ENCODE measurements around the gene ANKRD28.

ANKRD28 gene

DNA sequence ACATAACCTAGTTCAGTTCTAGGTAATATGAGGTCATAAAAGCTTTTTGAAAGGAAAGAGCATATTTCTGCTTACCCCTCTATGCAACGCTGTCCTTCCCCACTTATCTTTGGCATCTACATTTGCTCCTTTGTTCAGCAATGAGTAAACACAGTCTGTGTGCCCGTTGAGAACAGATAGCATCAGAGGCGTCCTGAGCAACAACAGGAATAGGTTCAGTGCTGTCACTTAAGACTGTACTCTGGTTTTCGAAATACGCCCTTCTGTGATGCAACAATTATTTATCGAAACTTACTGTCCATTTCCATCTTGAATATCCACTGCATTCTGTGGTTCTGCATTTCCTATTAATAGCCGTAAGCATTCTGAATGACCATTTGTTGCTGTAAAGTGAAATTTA lies 111.9 kb downstream of the ANKRD28 start:
- H3K27ac ChIP-seq, result no peak overlapping the region
- TF ChIP-seq, protein P1, sequence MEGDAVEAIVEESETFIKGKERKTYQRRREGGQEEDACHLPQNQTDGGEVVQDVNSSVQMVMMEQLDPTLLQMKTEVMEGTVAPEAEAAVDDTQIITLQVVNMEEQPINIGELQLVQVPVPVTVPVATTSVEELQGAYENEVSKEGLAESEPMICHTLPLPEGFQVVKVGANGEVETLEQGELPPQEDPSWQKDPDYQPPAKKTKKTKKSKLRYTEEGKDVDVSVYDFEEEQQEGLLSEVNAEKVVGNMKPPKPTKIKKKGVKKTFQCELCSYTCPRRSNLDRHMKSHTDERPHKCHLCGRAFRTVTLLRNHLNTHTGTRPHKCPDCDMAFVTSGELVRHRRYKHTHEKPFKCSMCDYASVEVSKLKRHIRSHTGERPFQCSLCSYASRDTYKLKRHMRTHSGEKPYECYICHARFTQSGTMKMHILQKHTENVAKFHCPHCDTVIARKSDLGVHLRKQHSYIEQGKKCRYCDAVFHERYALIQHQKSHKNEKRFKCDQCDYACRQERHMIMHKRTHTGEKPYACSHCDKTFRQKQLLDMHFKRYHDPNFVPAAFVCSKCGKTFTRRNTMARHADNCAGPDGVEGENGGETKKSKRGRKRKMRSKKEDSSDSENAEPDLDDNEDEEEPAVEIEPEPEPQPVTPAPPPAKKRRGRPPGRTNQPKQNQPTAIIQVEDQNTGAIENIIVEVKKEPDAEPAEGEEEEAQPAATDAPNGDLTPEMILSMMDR (conservative IDR thresholded peaks at IDR 0.05; ENCODE audit: low read depth, low read length), result no peak
- H3K4me1 ChIP-seq (ENCODE audit: low read depth, poor library complexity, severe bottlenecking), result peaks cover 8% of the 10 kb centered on the region
- no peaks in the 10 kb centered on the region for H4K20me1 ChIP-seq (ENCODE audit: insufficient read depth)
- no peaks in the 10 kb centered on the region for H3K79me2 ChIP-seq (ENCODE audit: insufficient read depth, low read depth)
- no peak overlapping the region for H3K4me2 ChIP-seq
- no peak overlapping the region for H2AFZ ChIP-seq (ENCODE audit: low read depth)
- no peaks in the 10 kb centered on the region for H3K36me3 ChIP-seq (ENCODE audit: insufficient read depth)
- H3K27me3 ChIP-seq (ENCODE audit: insufficient read depth, low read depth), result no peaks in the 10 kb centered on the region
- no peak overlapping the region for H3K9ac ChIP-seq
- no peak overlapping the region for H3K4me3 ChIP-seq (IDR thresholded peaks at IDR 0.05; ENCODE audit: insufficient read depth, low read depth, low read length)

DNA sequence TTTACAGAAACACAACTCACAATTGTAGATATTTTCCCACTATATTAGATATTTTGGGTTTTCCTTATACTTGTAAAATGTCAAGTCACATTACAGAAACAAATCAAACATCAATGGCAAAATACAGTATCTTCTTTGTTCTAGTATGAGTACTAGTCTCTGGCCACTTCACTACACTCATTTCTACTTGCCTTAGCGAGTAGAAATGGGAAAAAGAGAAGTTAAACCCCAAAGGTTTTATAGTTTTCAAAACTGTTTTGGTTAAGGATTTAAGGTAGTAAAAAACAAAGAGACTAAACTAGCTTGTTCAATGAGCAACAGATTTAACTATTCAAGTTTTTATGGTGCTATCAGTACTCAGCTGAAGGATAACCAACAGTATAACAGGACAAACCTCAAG lies 114.5 kb downstream of the ANKRD28 start:
- TF ChIP-seq, protein P1 (conservative IDR thresholded peaks at IDR 0.05; ENCODE audit: low read depth, low read length), result no peak
- H3K36me3 ChIP-seq (ENCODE audit: insufficient read depth), result no peaks in the 10 kb centered on the region
- H3K4me2 ChIP-seq, result no peak overlapping the region
- no peaks in the 10 kb centered on the region for H3K27me3 ChIP-seq (ENCODE audit: insufficient read depth, low read depth)
- H3K27ac ChIP-seq, result no peak overlapping the region
- H3K4me3 ChIP-seq (IDR thresholded peaks at IDR 0.05; ENCODE audit: insufficient read depth, low read depth, low read length), result no peak overlapping the region
- H3K79me2 ChIP-seq (ENCODE audit: insufficient read depth, low read depth), result no peaks in the 10 kb centered on the region
- H4K20me1 ChIP-seq (ENCODE audit: insufficient read depth), result no peaks in the 10 kb centered on the region
- H3K9ac ChIP-seq, result no peak overlapping the region
- H3K4me1 ChIP-seq (ENCODE audit: low read depth, poor library complexity, severe bottlenecking), result peaks cover 8% of the 10 kb centered on the region
- H2AFZ ChIP-seq (ENCODE audit: low read depth), result no peak overlapping the region

DNA sequence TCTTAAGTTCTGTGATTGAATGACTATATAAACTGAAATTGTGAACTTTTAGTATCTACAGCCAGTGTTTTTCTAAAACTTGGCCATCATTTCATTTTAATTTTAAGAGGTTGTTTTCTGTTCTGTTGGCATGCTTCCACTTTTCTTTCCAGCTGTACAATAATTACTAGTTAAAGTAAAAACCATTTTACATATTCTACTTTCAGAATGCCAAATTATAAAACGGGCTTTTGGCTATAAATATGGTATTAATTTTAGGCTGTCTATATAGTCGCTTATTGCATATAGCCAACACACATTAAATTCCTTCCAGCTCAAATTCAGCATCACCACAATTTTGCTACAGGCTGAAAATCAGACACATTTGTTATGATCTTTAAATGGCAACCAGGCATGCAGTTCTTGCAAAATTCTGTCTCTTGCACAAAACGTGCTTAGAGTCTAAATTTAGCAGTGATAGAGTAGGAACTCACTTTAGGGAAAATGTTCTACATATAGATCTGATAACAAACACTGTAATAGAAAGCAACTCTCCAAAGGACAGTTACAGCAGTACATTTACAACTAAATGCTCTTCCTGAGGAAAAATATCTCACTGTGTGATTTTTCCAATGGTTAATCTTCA lies 115.1 kb downstream of the ANKRD28 start:
- Histone ChIP-seq H3K79me2 (ENCODE audit: insufficient read depth, low read depth) (no peaks in the 10 kb centered on the region), H3K4me2 (no peak overlapping the region), H3K9ac (no peak overlapping the region), H3K36me3 (ENCODE audit: insufficient read depth) (no peaks in the 10 kb centered on the region), H3K4me1 (ENCODE audit: low read depth, poor library complexity, severe bottlenecking) (peaks cover 8% of the 10 kb centered on the region), H3K4me3 (IDR thresholded peaks at IDR 0.05; ENCODE audit: insufficient read depth, low read depth, low read length) (no peak overlapping the region), H3K27me3 (ENCODE audit: insufficient read depth, low read depth) (no peaks in the 10 kb centered on the region), H4K20me1 (ENCODE audit: insufficient read depth) (no peaks in the 10 kb centered on the region), H3K27ac (no peak overlapping the region), H2AFZ (ENCODE audit: low read depth) (no peak overlapping the region)
- TF ChIP-seq, protein P1 (conservative IDR thresholded peaks at IDR 0.05; ENCODE audit: low read depth, low read length), result no peak

DNA sequence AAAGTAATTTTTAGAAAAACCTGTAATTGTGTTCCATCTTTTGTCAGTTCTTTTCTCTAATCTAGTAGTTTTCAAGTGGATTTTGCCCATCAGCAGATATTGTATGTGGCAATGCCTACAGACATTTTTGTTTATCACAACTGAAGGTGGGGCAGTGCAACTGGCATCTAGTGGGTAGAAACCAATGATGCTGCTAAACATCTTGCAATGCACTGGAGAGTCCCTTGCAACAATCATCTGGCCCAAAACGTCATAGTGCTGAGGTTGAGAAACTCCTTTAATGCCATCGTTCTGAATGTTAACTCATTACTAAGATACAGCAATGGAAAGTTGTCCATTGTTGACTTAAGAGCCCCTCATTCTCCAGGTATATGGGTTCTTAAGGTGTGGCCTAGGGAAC lies 116.1 kb downstream of the ANKRD28 start:
- H3K4me2 ChIP-seq, result no peak overlapping the region
- H3K9ac ChIP-seq, result no peak overlapping the region
- no peaks in the 10 kb centered on the region for H3K79me2 ChIP-seq (ENCODE audit: insufficient read depth, low read depth)
- H3K27me3 ChIP-seq (ENCODE audit: insufficient read depth, low read depth), result no peaks in the 10 kb centered on the region
- no peak overlapping the region for H3K4me3 ChIP-seq (IDR thresholded peaks at IDR 0.05; ENCODE audit: insufficient read depth, low read depth, low read length)
- no peak overlapping the region for H3K27ac ChIP-seq
- no peaks in the 10 kb centered on the region for H4K20me1 ChIP-seq (ENCODE audit: insufficient read depth)
- H3K4me1 ChIP-seq (ENCODE audit: low read depth, poor library complexity, severe bottlenecking), result peaks cover 8% of the 10 kb centered on the region
- TF ChIP-seq, protein P1 (conservative IDR thresholded peaks at IDR 0.05; ENCODE audit: low read depth, low read length), result no peak
- H3K36me3 ChIP-seq (ENCODE audit: insufficient read depth), result no peaks in the 10 kb centered on the region
- H2AFZ ChIP-seq (ENCODE audit: low read depth), result no peak overlapping the region
